ENCODE measurements around the gene GON7. TPM values are rescaled to one million over a fixed set of nuclear protein-coding genes. Genes with fewer than 3 reads are reported as not detected.

GON7 gene
- total and polyA plus RNA-seq, 8 donors = 2.9 to 36.0 (median 16.9) TPM

DNA sequence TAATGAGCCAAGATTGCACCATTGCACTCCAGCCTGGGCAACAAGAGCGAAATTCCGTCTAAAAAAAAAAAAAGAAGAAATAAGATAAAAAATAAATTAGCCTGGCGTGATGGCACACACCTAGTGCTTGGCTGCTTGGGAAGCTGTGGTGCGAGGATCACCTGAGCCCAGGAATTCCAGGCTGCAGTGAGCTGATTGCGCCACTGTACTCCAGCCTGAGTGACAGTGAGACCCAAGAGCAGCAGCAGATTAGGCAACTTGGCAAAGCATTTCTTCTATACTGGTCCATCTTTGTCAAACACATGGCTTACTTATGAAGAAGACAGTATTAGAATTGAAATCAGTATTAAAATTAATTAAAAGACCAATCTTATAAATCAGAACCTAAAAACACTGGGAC is 6.3 kb downstream of the GON7 start:
- no peak for TF ChIP-seq POLR2AphosphoS5 (IDR thresholded peaks at IDR 0.05)
- no peak for TF ChIP-seq EP300 (IDR thresholded peaks at IDR 0.05)
- TF ChIP-seq, protein P1, sequence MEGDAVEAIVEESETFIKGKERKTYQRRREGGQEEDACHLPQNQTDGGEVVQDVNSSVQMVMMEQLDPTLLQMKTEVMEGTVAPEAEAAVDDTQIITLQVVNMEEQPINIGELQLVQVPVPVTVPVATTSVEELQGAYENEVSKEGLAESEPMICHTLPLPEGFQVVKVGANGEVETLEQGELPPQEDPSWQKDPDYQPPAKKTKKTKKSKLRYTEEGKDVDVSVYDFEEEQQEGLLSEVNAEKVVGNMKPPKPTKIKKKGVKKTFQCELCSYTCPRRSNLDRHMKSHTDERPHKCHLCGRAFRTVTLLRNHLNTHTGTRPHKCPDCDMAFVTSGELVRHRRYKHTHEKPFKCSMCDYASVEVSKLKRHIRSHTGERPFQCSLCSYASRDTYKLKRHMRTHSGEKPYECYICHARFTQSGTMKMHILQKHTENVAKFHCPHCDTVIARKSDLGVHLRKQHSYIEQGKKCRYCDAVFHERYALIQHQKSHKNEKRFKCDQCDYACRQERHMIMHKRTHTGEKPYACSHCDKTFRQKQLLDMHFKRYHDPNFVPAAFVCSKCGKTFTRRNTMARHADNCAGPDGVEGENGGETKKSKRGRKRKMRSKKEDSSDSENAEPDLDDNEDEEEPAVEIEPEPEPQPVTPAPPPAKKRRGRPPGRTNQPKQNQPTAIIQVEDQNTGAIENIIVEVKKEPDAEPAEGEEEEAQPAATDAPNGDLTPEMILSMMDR (IDR thresholded peaks at IDR 0.05) = no peak
- no peak for TF ChIP-seq POLR2A (IDR thresholded peaks at IDR 0.05)
- H3K27me3 ChIP-seq = no peaks in the 10 kb centered on the region
- no peaks in the 10 kb centered on the region for H3K9me3 ChIP-seq
- peaks cover 0 to 5% (median 4%) of the 10 kb centered on the region in 4 donors for H3K36me3 ChIP-seq
- intact Hi-C loops (cut with DNase I; ENCODE audit: low total_unique reads) = no loop called here
- no peak overlapping the region for H3K4me3 ChIP-seq
- H3K4me1 ChIP-seq = peaks cover 0 to 15% (median 6%) of the 10 kb centered on the region in 4 donors
- no peak overlapping the region for H3K27ac ChIP-seq
- DNase-seq = no peak
- WGBS, 5 donors = 89 to 97% (median 95%) methylated on average over 5 of the region's 5 CpGs

DNA sequence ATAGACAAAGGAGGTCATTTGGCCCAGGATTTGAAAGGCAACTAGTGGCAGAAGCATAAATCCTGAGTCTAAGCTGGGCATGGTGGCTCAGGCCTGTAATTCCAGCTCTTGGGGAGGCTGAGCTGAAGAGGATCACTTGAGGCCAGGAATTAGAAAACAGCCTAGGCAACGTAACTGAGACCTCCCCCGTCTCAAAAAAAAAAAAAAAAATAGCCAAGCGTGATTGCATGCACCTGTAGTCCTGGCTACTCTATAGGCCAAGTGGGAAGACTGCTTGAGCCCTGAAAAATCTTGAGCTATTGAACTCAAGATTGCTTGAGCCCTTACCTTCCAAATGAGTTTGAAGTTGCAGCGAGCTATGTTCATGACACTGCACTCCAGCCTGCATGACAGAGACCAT is 7.8 kb downstream of the GON7 start:
- peaks cover 0 to 5% (median 4%) of the 10 kb centered on the region in 4 donors for H3K36me3 ChIP-seq
- 89 to 97% (median 94%) methylated on average over 4 of the region's 4 CpGs for WGBS, 5 donors
- no peak overlapping the region for H3K4me3 ChIP-seq
- H3K4me1 ChIP-seq = peaks cover 0 to under 1% (median 0%) of the 10 kb centered on the region in 4 donors
- no peak overlapping the region for H3K27ac ChIP-seq
- H3K27me3 ChIP-seq = no peaks in the 10 kb centered on the region
- no peak for DNase-seq
- H3K9me3 ChIP-seq = no peaks in the 10 kb centered on the region
- intact Hi-C loops (cut with DNase I; ENCODE audit: low total_unique reads) = no loop called here
- TF ChIP-seq POLR2AphosphoS5 (IDR thresholded peaks at IDR 0.05) (no peak), POLR2A (IDR thresholded peaks at IDR 0.05) (no peak), EP300 (IDR thresholded peaks at IDR 0.05) (no peak)
- TF ChIP-seq, protein P1 (IDR thresholded peaks at IDR 0.05) = no peak

DNA sequence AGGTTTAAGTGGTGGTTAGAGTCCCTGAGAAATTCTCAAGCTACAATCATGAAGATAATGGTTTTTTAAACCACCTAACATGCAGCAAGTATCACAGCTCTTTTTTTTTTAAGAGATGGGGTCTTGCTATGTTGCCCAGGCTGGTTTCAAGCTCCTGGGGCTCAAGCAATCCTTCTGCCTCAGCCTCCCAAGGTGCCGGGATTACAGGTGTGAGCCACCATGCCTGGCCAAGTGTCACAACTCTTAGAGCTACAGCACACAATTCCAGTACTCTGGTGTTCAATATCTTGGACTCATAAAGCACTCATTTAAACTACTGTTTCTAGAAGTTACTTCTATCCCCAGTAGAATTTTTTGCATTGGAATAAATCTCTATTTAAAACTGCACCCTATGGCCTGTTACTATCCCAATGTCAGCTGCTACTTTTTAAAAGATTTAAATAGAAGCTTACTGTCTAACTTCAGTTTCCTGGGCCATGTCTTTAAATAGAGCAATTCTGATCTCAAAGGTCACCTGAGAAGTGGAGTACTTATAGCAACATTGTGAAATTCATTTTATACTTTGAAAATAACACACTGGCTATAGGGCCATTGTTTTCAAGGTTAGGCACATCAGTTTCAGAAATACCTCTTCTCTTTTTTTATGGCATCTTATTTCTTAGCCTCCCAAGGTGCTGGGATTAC is 11.4 kb downstream of the GON7 start:
- peaks cover 0 to 5% (median 4%) of the 10 kb centered on the region in 4 donors for H3K36me3 ChIP-seq
- no peak for TF ChIP-seq EP300 (IDR thresholded peaks at IDR 0.05)
- TF ChIP-seq POLR2A (IDR thresholded peaks at IDR 0.05) = no peak
- TF ChIP-seq, protein P1 (IDR thresholded peaks at IDR 0.05) = no peak
- no peak for TF ChIP-seq POLR2AphosphoS5 (IDR thresholded peaks at IDR 0.05)
- peaks cover 0 to 3% (median 0%) of the 10 kb centered on the region in 4 donors for H3K4me1 ChIP-seq
- H3K9me3 ChIP-seq = no peaks in the 10 kb centered on the region
- WGBS, 5 donors = 87 to 100% (median 93%) methylated on average over 1 of the region's 1 CpG
- DNase-seq = no peak
- no peak overlapping the region for H3K4me3 ChIP-seq
- H3K27me3 ChIP-seq = no peaks in the 10 kb centered on the region
- intact Hi-C loops (cut with DNase I; ENCODE audit: low total_unique reads) = no loop called here
- no peak overlapping the region for H3K27ac ChIP-seq

DNA sequence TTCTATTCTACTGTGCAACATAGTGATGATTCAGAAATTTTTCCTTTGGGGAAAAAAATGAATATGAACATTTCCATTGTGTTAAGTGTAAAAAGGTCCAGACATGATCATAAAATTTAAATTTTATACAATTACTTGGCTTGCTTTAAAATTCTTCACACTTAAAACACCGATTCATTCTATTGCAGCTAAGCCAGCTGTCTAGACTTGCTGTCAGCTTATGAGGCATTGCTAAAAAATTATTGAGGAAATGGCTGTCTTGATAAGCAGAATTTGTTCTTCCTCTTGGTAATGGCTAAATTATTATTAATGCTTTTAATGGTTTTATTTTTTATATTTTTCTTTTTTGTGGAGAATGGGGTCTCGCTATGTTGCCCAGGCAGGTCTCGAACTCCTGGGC is 19.9 kb downstream of the GON7 start:
- Histone ChIP-seq H3K4me3 (no peak overlapping the region), H3K4me1 (peaks cover 24 to 42% (median 34%) of the 10 kb centered on the region in 4 donors), H3K27me3 (no peaks in the 10 kb centered on the region), H3K9me3 (no peaks in the 10 kb centered on the region), H3K27ac (no peak overlapping the region), H3K36me3 (peaks cover 0 to 35% (median 31%) of the 10 kb centered on the region in 4 donors)
- no peak for DNase-seq
- 90 to 98% (median 96%) methylated on average over 3 of the region's 3 CpGs for WGBS, 5 donors
- TF ChIP-seq POLR2AphosphoS5 (IDR thresholded peaks at IDR 0.05) (no peak), EP300 (IDR thresholded peaks at IDR 0.05) (no peak), POLR2A (IDR thresholded peaks at IDR 0.05) (no peak)
- TF ChIP-seq, protein P1 (IDR thresholded peaks at IDR 0.05) = no peak
- intact Hi-C loops (cut with DNase I; ENCODE audit: low total_unique reads) = no loop called here

Data from stomach (tissue), 9 donors.